ENCODE results near the gene PPP1R9B. TPM values are rescaled to one million over a fixed set of nuclear protein-coding genes. Genes with fewer than 3 reads are reported as not detected.

The PPP1R9B gene
- total RNA-seq, 4 donors from 2014 or later: 20.2 to 46.3 (median 37.5) TPM

DNA sequence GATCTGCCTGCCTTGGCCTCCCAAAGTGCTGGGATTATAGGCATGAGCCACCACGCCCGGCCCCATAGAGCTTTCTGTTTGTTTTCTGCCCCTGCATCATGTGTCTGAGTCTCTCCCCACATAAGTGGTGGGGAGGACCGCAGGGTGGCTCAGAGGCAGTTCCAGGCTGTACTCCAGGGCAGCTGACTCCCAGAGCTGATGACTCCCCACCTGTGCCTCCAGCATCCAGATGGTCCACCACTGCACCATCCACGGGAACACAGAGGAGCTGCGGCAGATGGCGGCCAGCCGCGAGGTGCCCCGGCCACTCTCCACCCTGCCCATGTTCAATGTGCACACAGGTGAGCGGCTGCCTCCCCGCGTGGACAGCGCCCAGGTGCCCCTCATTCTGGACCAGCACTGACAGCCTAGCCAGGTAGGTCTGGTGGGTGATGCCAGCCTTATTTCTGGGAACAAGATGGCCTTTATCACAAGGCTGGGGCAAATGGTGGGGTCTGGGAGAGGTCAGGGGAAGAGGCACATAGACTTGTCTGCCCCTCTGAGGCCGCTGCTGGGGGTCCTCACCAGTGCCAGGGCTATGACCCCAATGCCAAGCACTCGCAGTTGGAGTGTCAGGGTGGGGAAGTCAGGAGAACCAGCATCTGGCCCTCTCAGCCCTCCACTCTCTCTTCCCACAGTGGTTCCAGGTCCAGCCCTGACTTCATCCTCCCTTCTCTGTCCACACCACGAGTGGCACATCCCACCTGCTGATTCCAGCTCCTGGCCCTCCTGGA lies 24.7 kb upstream of the PPP1R9B start:
- H3K4me3 ChIP-seq: no peak overlapping the region
- peak overlapping the region; percentile 84 to 96 (median 86) for H3K27ac ChIP-seq (replicated peaks in 1 of 4)
- peaks cover 0 to 23% (median 9%) of the 10 kb centered on the region in 4 donors for H3K36me3 ChIP-seq
- TF ChIP-seq CTCF (IDR thresholded peaks at IDR 0.05): no peak
- no peak for TF ChIP-seq POLR2A (IDR thresholded peaks at IDR 0.05; ENCODE audit: low read depth)
- no peak for TF ChIP-seq EP300 (IDR thresholded peaks at IDR 0.05)
- no peak for TF ChIP-seq POLR2AphosphoS5 (IDR thresholded peaks at IDR 0.05)
- intact Hi-C loops (cut with DNase I): no loop called here
- no peaks in the 10 kb centered on the region for H3K27me3 ChIP-seq
- no peaks in the 10 kb centered on the region for H3K9me3 ChIP-seq
- DNase-seq (ENCODE audit: extremely low spot score): no peak
- H3K4me1 ChIP-seq: peaks cover 44 to 71% (median 67%) of the 10 kb centered on the region in 4 donors
- 84% methylated on average over 4 of the region's 16 CpGs for WGBS

GRCh38 chr17:50174444-50174843 lies 24.0 kb upstream of the PPP1R9B start:
- DNase-seq (ENCODE audit: extremely low spot score): no peak
- no peaks in the 10 kb centered on the region for H3K9me3 ChIP-seq
- WGBS: 81% methylated on average over 6 of the region's 6 CpGs

DNA sequence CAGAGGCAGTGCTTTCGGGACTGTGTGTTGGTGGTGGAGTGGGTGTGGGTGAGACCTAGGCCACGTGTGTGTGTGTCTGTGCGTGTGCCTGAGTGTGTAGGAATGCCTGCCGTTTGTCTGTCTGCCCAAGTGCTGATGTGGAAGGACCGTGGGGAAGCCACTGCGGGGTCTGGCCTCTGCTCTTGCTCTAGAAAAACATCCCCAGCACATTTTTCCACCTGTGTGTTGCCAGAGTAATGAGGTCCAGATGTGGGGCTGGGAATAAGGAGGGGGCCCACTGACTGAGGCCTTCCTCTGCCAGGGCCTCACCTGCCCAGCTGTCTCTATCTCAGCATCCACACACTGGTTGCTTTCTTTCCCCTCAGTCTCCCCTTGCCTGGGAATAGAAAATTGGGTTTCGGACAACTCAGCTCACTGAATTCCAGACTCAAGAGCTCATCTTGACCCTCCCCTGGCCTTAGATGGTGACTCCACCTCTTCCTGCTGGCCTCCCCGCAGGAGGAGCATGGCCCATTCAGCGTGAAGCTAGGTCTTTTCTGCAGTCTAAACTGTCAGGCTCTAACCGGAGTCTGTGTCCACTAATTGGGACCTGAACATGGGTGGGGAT lies 23.0 kb upstream of the PPP1R9B start:
- Histone ChIP-seq H3K36me3 (peaks cover 0 to 33% (median 13%) of the 10 kb centered on the region in 4 donors), H3K4me3 (no peak overlapping the region), H3K27me3 (no peaks in the 10 kb centered on the region), H3K4me1 (peaks cover 47 to 79% (median 75%) of the 10 kb centered on the region in 4 donors), H3K9me3 (no peaks in the 10 kb centered on the region), H3K27ac (replicated peaks in 1 of 4) (peak overlapping the region; percentile 82 to 96 (median 84))
- TF ChIP-seq CTCF (IDR thresholded peaks at IDR 0.05): no peak
- TF ChIP-seq POLR2AphosphoS5 (IDR thresholded peaks at IDR 0.05): peak; percentile 21 to 42
- intact Hi-C loops (cut with DNase I): no loop called here
- whole genome bisulfite sequencing: 47% methylated on average over 10 of the region's 10 CpGs
- DNase-seq (ENCODE audit: extremely low spot score): no peak

More at GRCh38 chr17:50174444-50174843, 24.0 kb upstream of the PPP1R9B start:
- no peak overlapping the region for H3K4me3 ChIP-seq
- H3K27me3 ChIP-seq: no peaks in the 10 kb centered on the region
- H3K27ac ChIP-seq (replicated peaks in 1 of 4): peak overlapping the region; percentile 84 to 96 (median 86)
- H3K4me1 ChIP-seq: peaks cover 44 to 76% (median 72%) of the 10 kb centered on the region in 4 donors
- intact Hi-C loops (cut with DNase I): no loop called here
- TF ChIP-seq POLR2A (IDR thresholded peaks at IDR 0.05; ENCODE audit: low read depth) (no peak), CTCF (IDR thresholded peaks at IDR 0.05) (no peak), EP300 (IDR thresholded peaks at IDR 0.05) (no peak), POLR2AphosphoS5 (IDR thresholded peaks at IDR 0.05) (no peak)
- H3K36me3 ChIP-seq: peaks cover 0 to 30% (median 11%) of the 10 kb centered on the region in 4 donors

DNA sequence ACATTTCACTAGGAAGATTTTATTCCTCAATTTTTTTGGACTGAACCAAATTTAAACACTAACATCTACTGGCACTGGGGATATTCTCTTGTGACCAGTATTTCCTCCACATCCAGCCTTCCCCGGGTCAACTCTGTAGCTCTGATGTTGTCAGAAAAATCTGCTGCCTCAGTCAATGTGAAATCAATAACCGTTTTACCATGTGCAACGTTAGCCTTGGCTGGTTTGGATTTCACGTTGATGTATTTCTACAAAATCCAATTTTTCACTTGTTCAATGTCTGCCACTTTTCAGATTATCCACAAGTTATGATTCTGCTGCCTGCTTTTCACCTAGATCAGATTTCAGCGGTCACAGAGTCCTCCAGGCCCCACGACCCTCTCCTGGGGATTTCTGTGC lies 22.5 kb upstream of the PPP1R9B start:
- peaks cover 0 to 33% (median 14%) of the 10 kb centered on the region in 4 donors for H3K36me3 ChIP-seq
- H3K4me3 ChIP-seq: no peak overlapping the region
- no peak for TF ChIP-seq POLR2AphosphoS5 (IDR thresholded peaks at IDR 0.05)
- TF ChIP-seq EP300 (IDR thresholded peaks at IDR 0.05): no peak
- TF ChIP-seq POLR2A (IDR thresholded peaks at IDR 0.05; ENCODE audit: low read depth): no peak
- no peaks in the 10 kb centered on the region for H3K27me3 ChIP-seq
- peak overlapping the region; percentile 82 to 96 (median 84) for H3K27ac ChIP-seq (replicated peaks in 1 of 4)
- intact Hi-C loops (cut with DNase I): no loop called here
- no peak for DNase-seq (ENCODE audit: extremely low spot score)
- 66% methylated on average over 6 of the region's 6 CpGs for WGBS
- no peaks in the 10 kb centered on the region for H3K9me3 ChIP-seq
- peaks cover 42 to 79% (median 75%) of the 10 kb centered on the region in 4 donors for H3K4me1 ChIP-seq

GRCh38 chr17:50172130-50172529 lies 21.7 kb upstream of the PPP1R9B start:
- H3K4me3 ChIP-seq: no peak overlapping the region
- H3K4me1 ChIP-seq: peaks cover 37 to 79% (median 75%) of the 10 kb centered on the region in 4 donors
- DNase-seq (ENCODE audit: extremely low spot score): no peak
- intact Hi-C loops (cut with DNase I): no loop called here
- WGBS: 90% methylated on average over 10 of the region's 11 CpGs
- peaks cover 0 to 33% (median 14%) of the 10 kb centered on the region in 4 donors for H3K36me3 ChIP-seq
- TF ChIP-seq EP300 (IDR thresholded peaks at IDR 0.05) (no peak), CTCF (IDR thresholded peaks at IDR 0.05) (no peak)
- no peaks in the 10 kb centered on the region for H3K9me3 ChIP-seq
- no peaks in the 10 kb centered on the region for H3K27me3 ChIP-seq
- H3K27ac ChIP-seq (replicated peaks in 1 of 4): peak overlapping the region in 3 of 4 donors; percentile 84 to 96 (median 85)

Data from esophagus muscularis mucosa (tissue), 4 donors.